HCT116 (cell line): ENCODE results near the gene PRDM7. TPM values are rescaled to one million over a fixed set of nuclear protein-coding genes. Genes with fewer than 3 reads are reported as not detected.

Experiments
- ATAC-seq: fragments of 200-7000 bp; cut with Tn5 transposase; 2 replicates; pipeline ENCODE4 v1.9.1; 2020; ENCODE audit warnings: mild to moderate bottlenecking, moderate library complexity
- BruUV-seq: library from RNA; stranded (reverse); fragments of 400-500 nt; replicated peaks from 2 replicates; lab custom pipeline; 2021; lab: Mats Ljungman, UMichigan
- CTCF ChIA-PET: fragments of 300-600 bp; sonication (Branson Sonifier 250); formaldehyde crosslinking; loops from one replicate; lab custom pipeline; 2021; ENCODE audit warnings: antibody characterized with exemption; lab: Charles Lee
- POLR2A ChIA-PET: fragments of 300-600, 350-600 bp; sonication (Branson Sonifier 250); formaldehyde crosslinking; loops from one replicate; lab custom pipeline; 2021; ENCODE audit warnings: antibody characterized with exemption; lab: Charles Lee
- RAD21 ChIA-PET, 2 experiments: fragments of 300-600 bp; sonication (Branson Sonifier 250); formaldehyde crosslinking; loops; one replicate each; lab custom pipeline; 2023; ENCODE audit warnings: low total read pairs in 2 of 2; ENCODE audit not compliant: uncharacterized antibody in 2 of 2, unreplicated experiment in 2 of 2, low non-redundant PET in 1 of 2; lab: Charles Lee
- DNase-seq: peaks from one replicate; pipeline ENCODE4 v3.0.0-alpha.2; 2010; ENCODE audit warnings: low read depth, low spot score
- H2AFZ ChIP-seq: fragments of 200-600 bp; shearing (Covaris generic), sonication (generic); 2 replicates; pipeline ENCODE4 v1.6.1; 2017; ENCODE audit warnings: low read depth, mixed run types, mixed read lengths, antibody characterized with exemption, low read length; ENCODE audit not compliant: poor library complexity, severe bottlenecking
- H3K27ac ChIP-seq: 2 replicates; pipeline ENCODE4 v1.5.1; 2012; ENCODE audit warnings: low read depth, low read length
- H3K27me3 ChIP-seq: fragments of 200-600 bp; sonication (generic); 2 replicates; pipeline ENCODE4 v1.6.1; 2016; ENCODE audit warnings: mixed run types, low read length, mixed read lengths; ENCODE audit not compliant: insufficient read depth
- H3K36me3 ChIP-seq, 2 experiments: fragments of 200-500 bp in 1 of 2; fragments of 200-600 bp in 1 of 2; sonication (Bioruptor generic) in 1 of 2; sonication (generic) in 1 of 2; 2 replicates each; pipeline versions ENCODE4 v1.5.1 to v1.6.1; 2014 to 2016; ENCODE audit warnings: low read length in 2 of 2, inconsistent platforms in 1 of 2, mixed read lengths in 1 of 2, mixed run types in 1 of 2; ENCODE audit not compliant: insufficient read depth in 2 of 2, control insufficient read depth in 1 of 2
- H3K4me1 ChIP-seq, 2 experiments: fragments of 200-600 bp in 1 of 2; sonication (generic) in 1 of 2; 2 replicates each; pipeline versions ENCODE4 v1.5.1 to v1.6.1; 2012 to 2017; ENCODE audit warnings: low read length in 2 of 2, inconsistent platforms in 1 of 2, mild to moderate bottlenecking in 1 of 2, mixed read lengths in 1 of 2, mixed run types in 1 of 2, moderate library complexity in 1 of 2; ENCODE audit not compliant: insufficient read depth in 2 of 2, control insufficient read depth in 1 of 2
- H3K4me2 ChIP-seq: fragments of 200-600 bp; sonication (generic); 2 replicates; pipeline ENCODE4 v1.6.1; 2017; ENCODE audit warnings: mixed run types, low read length, mixed read lengths
- H3K4me3 ChIP-seq, 2 experiments: fragments of 200-600 bp in 1 of 2; sonication (generic) in 1 of 2; replicated peaks in 1 of 2; 2 replicates each; pipeline ENCODE4 v1.5.1; 2011 to 2016; ENCODE audit warnings: low read length in 2 of 2, control low read depth in 1 of 2, low read depth in 1 of 2, mild to moderate bottlenecking in 1 of 2, mixed read lengths in 1 of 2, mixed run types in 1 of 2
- H3K79me2 ChIP-seq: fragments of 200-600 bp; sonication (generic); 2 replicates; pipeline ENCODE4 v1.6.1; 2017; ENCODE audit warnings: mild to moderate bottlenecking, mixed run types, low read length, moderate library complexity, mixed read lengths; ENCODE audit not compliant: insufficient read depth
- H3K9ac ChIP-seq: fragments of 200-600 bp; sonication (generic); 2 replicates; pipeline ENCODE4 v1.6.1; 2016; ENCODE audit warnings: low read length, mixed read lengths
- H3K9me2 ChIP-seq: fragments of 200-600 bp; sonication (generic), shearing (Covaris generic); 2 replicates; pipeline ENCODE4 v1.6.1; 2017; ENCODE audit warnings: mixed run types, mild to moderate bottlenecking, moderate library complexity; ENCODE audit not compliant: insufficient read depth
- H3K9me3 ChIP-seq, 2 experiments: fragments of 200-500 bp in 1 of 2; fragments of 200-600 bp in 1 of 2; sonication (Bioruptor generic) in 1 of 2; sonication (generic) in 1 of 2; 2 replicates each; pipeline ENCODE4 v1.6.1; 2014 to 2017; ENCODE audit warnings: low read length in 2 of 2, mixed read lengths in 2 of 2, inconsistent platforms in 1 of 2, low read depth in 1 of 2, mild to moderate bottlenecking in 1 of 2, mixed run types in 1 of 2, moderate library complexity in 1 of 2; ENCODE audit not compliant: control insufficient read depth in 1 of 2, insufficient read depth in 1 of 2
- H4K20me1 ChIP-seq: fragments of 200-600 bp; sonication (generic), shearing (Covaris generic); 2 replicates; pipeline ENCODE4 v1.6.1; 2017; ENCODE audit warnings: mixed run types, mild to moderate bottlenecking, moderate library complexity; ENCODE audit not compliant: insufficient read depth
- CBX3 ChIP-seq: IDR thresholded peaks from 2 replicates; pipeline ENCODE4 v1.6.1; 2012; ENCODE audit warnings: low read depth
- CEBPB ChIP-seq: IDR thresholded peaks from 2 replicates; pipeline ENCODE4 v1.6.1; 2012; ENCODE audit warnings: low read depth
- CTCF ChIP-seq, 3 experiments: fragments of 200-600 bp in 1 of 3; sonication (generic) in 1 of 3; IDR thresholded peaks in 2 of 3; conservative IDR thresholded peaks in 1 of 3; 2 replicates each; pipeline ENCODE4 v1.5.1; 2012 to 2017; ENCODE audit warnings: low read depth in 2 of 3, low read length in 2 of 3, antibody characterized with exemption in 1 of 3, borderline replicate concordance in 1 of 3, control low read depth in 1 of 3, mild to moderate bottlenecking in 1 of 3, mixed read lengths in 1 of 3, mixed run types in 1 of 3, moderate library complexity in 1 of 3; ENCODE audit not compliant: insufficient read depth in 1 of 3
- EGR1 ChIP-seq: IDR thresholded peaks from 2 replicates; pipeline ENCODE4 v1.6.1; 2012; ENCODE audit warnings: low read depth
- ELF1 ChIP-seq: IDR thresholded peaks from 2 replicates; pipeline ENCODE4 v1.6.1; 2012; ENCODE audit warnings: low read depth, borderline replicate concordance
- EZH2 ChIP-seq: fragments of 200-600 bp; sonication (generic); IDR thresholded peaks from 2 replicates; pipeline ENCODE4 v1.6.1; 2017; ENCODE audit warnings: antibody characterized with exemption, mixed run types
- EZH2phosphoT487 ChIP-seq: fragments of 200-600 bp; IDR thresholded peaks from 2 replicates; pipeline ENCODE4 v1.6.1; 2018; ENCODE audit warnings: antibody characterized with exemption, borderline replicate concordance
- FOSL1 ChIP-seq: IDR thresholded peaks from 2 replicates; pipeline ENCODE4 v1.6.1; 2012; ENCODE audit warnings: low read depth
- JUND ChIP-seq: IDR thresholded peaks from 2 replicates; pipeline ENCODE4 v1.6.1; 2012
- POLR2A ChIP-seq: IDR thresholded peaks from 2 replicates; pipeline ENCODE4 v1.7.0; 2011; ENCODE audit warnings: borderline replicate concordance; ENCODE audit not compliant: insufficient read depth, insufficient read length; ENCODE audit errors: extremely low read depth
- RAD21 ChIP-seq: IDR thresholded peaks from 2 replicates; pipeline ENCODE4 v1.6.1; 2012; ENCODE audit warnings: low read depth, mild to moderate bottlenecking
- SRF ChIP-seq: IDR thresholded peaks from 2 replicates; pipeline ENCODE4 v1.6.1; 2012; ENCODE audit warnings: low read depth
- TCF7L2 ChIP-seq: IDR thresholded peaks from 2 replicates; pipeline ENCODE4 v1.7.0; 2011; ENCODE audit warnings: borderline replicate concordance, inconsistent platforms; ENCODE audit not compliant: insufficient read depth, insufficient read length; ENCODE audit errors: extremely low read depth
- ZBTB33 ChIP-seq: IDR thresholded peaks from 2 replicates; pipeline ENCODE4 v1.6.1; 2011; ENCODE audit warnings: mild to moderate bottlenecking, low read length, moderate library complexity; ENCODE audit not compliant: insufficient replicate concordance; ENCODE audit errors: extremely low read depth
- ZFX ChIP-seq: fragments of 450-650 bp; IDR thresholded peaks from 2 replicates; pipeline ENCODE4 v1.6.1; 2017
- ZNF274 ChIP-seq: fragments of 200-500 bp; sonication (Bioruptor generic); IDR thresholded peaks from 2 replicates; pipeline ENCODE4 v1.6.1; 2014; ENCODE audit warnings: mild to moderate bottlenecking, low read depth, low read length, inconsistent platforms
- intact Hi-C: fragments of 100-400 bp; cut with micrococcal nuclease; formaldehyde crosslinking; loops from 2 replicates; pipeline ENCODE4 v1.10.0; 2022
- total RNA-seq: library from RNA; stranded (reverse); gene quantifications from one replicate; pipeline ENCODE4 v1.2.1, GENCODE V29; 2021; ENCODE audit not compliant: unreplicated experiment
- TF ChIP-seq, protein P1 (sequence below): IDR thresholded peaks from 2 replicates; pipeline ENCODE4 v1.6.1; 2012; ENCODE audit warnings: low read depth
- TF ChIP-seq, protein P2 (sequence below): IDR thresholded peaks from 2 replicates; pipeline ENCODE4 v1.6.1; 2012
- TF ChIP-seq, protein P3 (sequence below): IDR thresholded peaks from 2 replicates; pipeline ENCODE4 v1.6.1; 2012

The PRDM7 gene
- total RNA-seq, 1 experiment from 2014 or later: 0.07 TPM

DNA sequence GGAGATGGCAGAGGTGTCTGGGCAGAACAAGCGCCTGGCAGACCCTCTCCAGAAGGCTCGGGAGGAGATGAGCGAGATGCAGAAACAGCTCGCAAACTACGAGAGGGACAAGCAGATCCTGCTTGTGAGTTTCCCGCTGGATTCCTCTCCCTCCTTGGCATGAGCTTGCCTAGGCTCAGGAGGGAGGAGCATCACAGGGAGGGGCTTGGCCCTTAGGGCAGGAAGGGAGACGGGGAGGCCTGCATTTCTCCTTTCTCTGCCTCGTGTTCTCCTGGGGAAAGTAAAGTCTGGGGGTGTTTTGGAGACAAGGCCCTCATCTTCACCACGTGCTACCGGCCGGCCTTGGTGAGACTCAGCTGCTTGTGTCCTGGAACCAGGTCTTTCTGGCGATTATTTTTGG, 39.9 kb downstream of the PRDM7 start:
- ChIA-PET CTCF (no interaction called here), RAD21 (no interaction called here), POLR2A (no interaction called here)
- intact Hi-C loops: no loop called here
- Histone ChIP-seq H3K4me2 (no peak overlapping the region), H3K36me3 (peaks cover 54 to 76% of the 10 kb centered on the region in 2 experiments), H3K4me1 (no peaks in the 10 kb centered on the region), H3K27me3 (no peaks in the 10 kb centered on the region), H3K27ac (no peak overlapping the region; the same call in 1 of the 2 replicates), H3K9me2 (no peaks in the 10 kb centered on the region), H3K79me2 (no peaks in the 10 kb centered on the region), H4K20me1 (no peaks in the 10 kb centered on the region), H3K4me3 (no peak overlapping the region), H2AFZ (no peak overlapping the region), H3K9ac (no peak overlapping the region), H3K9me3 (no peaks in the 10 kb centered on the region)
- BruUV-seq: no TSS peak
- TF ChIP-seq CEBPB (no peak), POLR2A (no peak), EGR1 (no peak), JUND (no peak), ZNF274 (no peak), ZFX (no peak), ZBTB33 (no peak), SRF (no peak), FOSL1 (no peak), RAD21 (no peak), CTCF (IDR thresholded peaks at IDR 0.05 in 2 of 3, conservative IDR thresholded peaks at IDR 0.05 in 1 of 3; ENCODE audit: borderline replicate concordance in 1 of 3, insufficient read depth in 1 of 3, low read depth in 2 of 3, low read length in 2 of 3) (no peak), CBX3 (no peak), ELF1 (no peak), EZH2 (no peak), TCF7L2 (no peak), EZH2phosphoT487 (no peak)
- TF ChIP-seq, protein P1, sequence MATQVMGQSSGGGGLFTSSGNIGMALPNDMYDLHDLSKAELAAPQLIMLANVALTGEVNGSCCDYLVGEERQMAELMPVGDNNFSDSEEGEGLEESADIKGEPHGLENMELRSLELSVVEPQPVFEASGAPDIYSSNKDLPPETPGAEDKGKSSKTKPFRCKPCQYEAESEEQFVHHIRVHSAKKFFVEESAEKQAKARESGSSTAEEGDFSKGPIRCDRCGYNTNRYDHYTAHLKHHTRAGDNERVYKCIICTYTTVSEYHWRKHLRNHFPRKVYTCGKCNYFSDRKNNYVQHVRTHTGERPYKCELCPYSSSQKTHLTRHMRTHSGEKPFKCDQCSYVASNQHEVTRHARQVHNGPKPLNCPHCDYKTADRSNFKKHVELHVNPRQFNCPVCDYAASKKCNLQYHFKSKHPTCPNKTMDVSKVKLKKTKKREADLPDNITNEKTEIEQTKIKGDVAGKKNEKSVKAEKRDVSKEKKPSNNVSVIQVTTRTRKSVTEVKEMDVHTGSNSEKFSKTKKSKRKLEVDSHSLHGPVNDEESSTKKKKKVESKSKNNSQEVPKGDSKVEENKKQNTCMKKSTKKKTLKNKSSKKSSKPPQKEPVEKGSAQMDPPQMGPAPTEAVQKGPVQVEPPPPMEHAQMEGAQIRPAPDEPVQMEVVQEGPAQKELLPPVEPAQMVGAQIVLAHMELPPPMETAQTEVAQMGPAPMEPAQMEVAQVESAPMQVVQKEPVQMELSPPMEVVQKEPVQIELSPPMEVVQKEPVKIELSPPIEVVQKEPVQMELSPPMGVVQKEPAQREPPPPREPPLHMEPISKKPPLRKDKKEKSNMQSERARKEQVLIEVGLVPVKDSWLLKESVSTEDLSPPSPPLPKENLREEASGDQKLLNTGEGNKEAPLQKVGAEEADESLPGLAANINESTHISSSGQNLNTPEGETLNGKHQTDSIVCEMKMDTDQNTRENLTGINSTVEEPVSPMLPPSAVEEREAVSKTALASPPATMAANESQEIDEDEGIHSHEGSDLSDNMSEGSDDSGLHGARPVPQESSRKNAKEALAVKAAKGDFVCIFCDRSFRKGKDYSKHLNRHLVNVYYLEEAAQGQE: no peak
- TF ChIP-seq, protein P2, sequence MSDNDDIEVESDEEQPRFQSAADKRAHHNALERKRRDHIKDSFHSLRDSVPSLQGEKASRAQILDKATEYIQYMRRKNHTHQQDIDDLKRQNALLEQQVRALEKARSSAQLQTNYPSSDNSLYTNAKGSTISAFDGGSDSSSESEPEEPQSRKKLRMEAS: no peak
- TF ChIP-seq, protein P3, sequence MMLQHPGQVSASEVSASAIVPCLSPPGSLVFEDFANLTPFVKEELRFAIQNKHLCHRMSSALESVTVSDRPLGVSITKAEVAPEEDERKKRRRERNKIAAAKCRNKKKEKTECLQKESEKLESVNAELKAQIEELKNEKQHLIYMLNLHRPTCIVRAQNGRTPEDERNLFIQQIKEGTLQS: no peak
- DNase-seq: no peak
- no peak for ATAC-seq
